Measurements from ENCODE around the gene MPHOSPH9. TPM values are rescaled to one million over a fixed set of nuclear protein-coding genes. Genes with fewer than 3 reads are reported as not detected.

MPHOSPH9 gene
- total RNA-seq, 1 donor from 2014 or later, result 52.6 TPM

GRCh38 chr12:123134826-123135225 is 98.1 kb downstream of the MPHOSPH9 start:
- no peak overlapping the region for H3K4me3 ChIP-seq (ENCODE audit: low read depth, low read length)
- DNase-seq (ENCODE audit: low read depth), result no peak
- TF ChIP-seq, protein P1, sequence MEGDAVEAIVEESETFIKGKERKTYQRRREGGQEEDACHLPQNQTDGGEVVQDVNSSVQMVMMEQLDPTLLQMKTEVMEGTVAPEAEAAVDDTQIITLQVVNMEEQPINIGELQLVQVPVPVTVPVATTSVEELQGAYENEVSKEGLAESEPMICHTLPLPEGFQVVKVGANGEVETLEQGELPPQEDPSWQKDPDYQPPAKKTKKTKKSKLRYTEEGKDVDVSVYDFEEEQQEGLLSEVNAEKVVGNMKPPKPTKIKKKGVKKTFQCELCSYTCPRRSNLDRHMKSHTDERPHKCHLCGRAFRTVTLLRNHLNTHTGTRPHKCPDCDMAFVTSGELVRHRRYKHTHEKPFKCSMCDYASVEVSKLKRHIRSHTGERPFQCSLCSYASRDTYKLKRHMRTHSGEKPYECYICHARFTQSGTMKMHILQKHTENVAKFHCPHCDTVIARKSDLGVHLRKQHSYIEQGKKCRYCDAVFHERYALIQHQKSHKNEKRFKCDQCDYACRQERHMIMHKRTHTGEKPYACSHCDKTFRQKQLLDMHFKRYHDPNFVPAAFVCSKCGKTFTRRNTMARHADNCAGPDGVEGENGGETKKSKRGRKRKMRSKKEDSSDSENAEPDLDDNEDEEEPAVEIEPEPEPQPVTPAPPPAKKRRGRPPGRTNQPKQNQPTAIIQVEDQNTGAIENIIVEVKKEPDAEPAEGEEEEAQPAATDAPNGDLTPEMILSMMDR (conservative IDR thresholded peaks at IDR 0.05; ENCODE audit: low read depth, low read length), result no peak

GRCh38 chr12:123134271-123134671 is 98.7 kb downstream of the MPHOSPH9 start:
- no peak overlapping the region for H3K4me3 ChIP-seq (ENCODE audit: low read depth, low read length)
- DNase-seq (ENCODE audit: low read depth), result no peak
- TF ChIP-seq, protein P1 (conservative IDR thresholded peaks at IDR 0.05; ENCODE audit: low read depth, low read length), result no peak

- no peak for DNase-seq (ENCODE audit: low read depth)
- H3K4me3 ChIP-seq (ENCODE audit: low read depth, low read length), result no peak overlapping the region
- TF ChIP-seq, protein P1 (conservative IDR thresholded peaks at IDR 0.05; ENCODE audit: low read depth, low read length), result no peak
These were observed 99.2 kb downstream of the MPHOSPH9 start for GRCh38 chr12:123133701-123134100.

DNA sequence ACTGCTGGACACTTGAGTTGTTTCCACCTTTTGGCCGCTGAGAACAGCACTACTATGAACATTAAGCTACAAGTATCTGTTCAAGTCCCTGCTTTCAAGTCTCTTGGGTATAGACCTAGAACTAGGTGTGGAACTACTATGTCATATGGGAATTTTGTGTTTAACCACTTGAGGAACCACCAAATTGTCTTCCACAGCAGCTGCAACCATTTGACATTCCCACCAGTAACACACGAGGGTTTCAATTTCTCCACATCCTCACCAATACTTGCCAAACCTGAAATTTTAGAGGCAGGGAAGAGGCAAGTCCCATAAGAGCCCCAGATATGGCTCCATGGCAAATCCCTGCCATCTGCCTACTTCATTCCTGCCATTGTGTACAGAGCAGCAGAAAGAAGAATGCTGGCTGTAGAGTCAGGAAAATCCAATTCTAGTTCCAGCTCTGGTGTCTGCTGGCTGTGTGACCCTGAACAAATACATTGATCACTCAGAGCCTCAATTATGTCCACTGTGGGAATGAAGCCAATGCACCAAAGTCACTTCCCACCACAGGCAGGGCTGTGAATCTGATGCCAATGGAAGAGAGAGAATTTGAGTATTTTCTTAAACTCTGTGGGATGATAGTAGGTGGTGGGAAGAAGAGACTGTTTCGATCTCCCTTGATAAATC is 99.9 kb downstream of the MPHOSPH9 start:
- no peak for DNase-seq (ENCODE audit: low read depth)
- no peak overlapping the region for H3K4me3 ChIP-seq (ENCODE audit: low read depth, low read length)
- TF ChIP-seq, protein P1 (conservative IDR thresholded peaks at IDR 0.05; ENCODE audit: low read depth, low read length), result no peak

GRCh38 chr12:123131879-123132402 is 101.0 kb downstream of the MPHOSPH9 start:
- TF ChIP-seq, protein P1 (conservative IDR thresholded peaks at IDR 0.05; ENCODE audit: low read depth, low read length), result no peak
- H3K4me3 ChIP-seq (ENCODE audit: low read depth, low read length), result no peak overlapping the region
- no peak for DNase-seq (ENCODE audit: low read depth)

- H3K4me3 ChIP-seq (ENCODE audit: low read depth, low read length), result no peak overlapping the region
- DNase-seq (ENCODE audit: low read depth), result no peak
- TF ChIP-seq, protein P1 (conservative IDR thresholded peaks at IDR 0.05; ENCODE audit: low read depth, low read length), result no peak
These were observed 101.6 kb downstream of the MPHOSPH9 start for GRCh38 chr12:123131291-123131832.

GRCh38 chr12:123129621-123130020 is 103.3 kb downstream of the MPHOSPH9 start:
- TF ChIP-seq, protein P1 (conservative IDR thresholded peaks at IDR 0.05; ENCODE audit: low read depth, low read length), result no peak
- DNase-seq (ENCODE audit: low read depth), result no peak
- no peak overlapping the region for H3K4me3 ChIP-seq (ENCODE audit: low read depth, low read length)

All from epithelial cell of proximal tubule (primary cell).